Keratinocyte (primary cell): ENCODE data around the gene AGL. TPM values are rescaled to one million over a fixed set of nuclear protein-coding genes. Genes with fewer than 3 reads are reported as not detected.

Experiments
- DNase-seq: peaks from one replicate; pipeline ENCODE4 v3.0.0-alpha.2; 2011; ENCODE audit warnings: low read depth, missing footprints, low spot score
- FAIRE-seq: peaks from 2 replicates; lab custom pipeline; 2011; peaks lifted over from hg19 to GRCh38; lab: Jason Lieb, UNC
- H2AFZ ChIP-seq: 2 replicates; pipeline ENCODE4 v1.6.0; 2012; ENCODE audit warnings: low read length, control low read depth, inconsistent platforms; ENCODE audit not compliant: control insufficient read depth
- H3K27ac ChIP-seq: 2 replicates; pipeline ENCODE4 v1.5.1; 2011; ENCODE audit warnings: low read length; ENCODE audit not compliant: control insufficient read depth, insufficient read depth
- H3K27me3 ChIP-seq: 3 replicates; pipeline ENCODE4 v1.6.0; 2011; ENCODE audit warnings: low read length; ENCODE audit not compliant: control insufficient read depth, insufficient read depth; ENCODE audit errors: extremely low read depth
- H3K36me3 ChIP-seq, 2 experiments: 2 replicates in 1 of 2; 3 replicates in 1 of 2; pipeline ENCODE4 v1.5.1; 2011; ENCODE audit warnings: low read length in 2 of 2, mild to moderate bottlenecking in 1 of 2; ENCODE audit not compliant: control insufficient read depth in 2 of 2, insufficient read depth in 2 of 2; ENCODE audit errors: extremely low read depth in 1 of 2
- H3K4me1 ChIP-seq: 3 replicates; pipeline ENCODE4 v1.5.1; 2011; ENCODE audit warnings: low read length; ENCODE audit not compliant: control insufficient read depth, insufficient read depth; ENCODE audit errors: extremely low read depth
- H3K4me2 ChIP-seq: 3 replicates; pipeline ENCODE4 v1.6.0; 2011; ENCODE audit warnings: low read depth, low read length; ENCODE audit not compliant: control insufficient read depth, insufficient read depth; ENCODE audit errors: extremely low read depth
- H3K4me3 ChIP-seq, 3 experiments: fragments of 200-600 bp in 1 of 3; sonication (generic) in 1 of 3; 2 replicates in 2 of 3; 3 replicates in 1 of 3; pipeline ENCODE4 v1.5.1; 2011 to 2016; ENCODE audit warnings: low read length in 3 of 3, mild to moderate bottlenecking in 3 of 3, control low read depth in 2 of 3, inconsistent platforms in 1 of 3, low read depth in 1 of 3, mixed read lengths in 1 of 3, mixed run types in 1 of 3, moderate library complexity in 1 of 3; ENCODE audit not compliant: control insufficient read depth in 2 of 3, insufficient read depth in 2 of 3; ENCODE audit errors: extremely low read depth in 1 of 3
- H3K79me2 ChIP-seq: 2 replicates; pipeline ENCODE4 v1.6.0; 2012; ENCODE audit warnings: low read length; ENCODE audit not compliant: control insufficient read depth, insufficient read depth
- H3K9ac ChIP-seq: 3 replicates; pipeline ENCODE4 v1.6.0; 2011; ENCODE audit warnings: low read length; ENCODE audit not compliant: control insufficient read depth, insufficient read depth; ENCODE audit errors: extremely low read depth
- H3K9me1 ChIP-seq: 3 replicates; pipeline ENCODE4 v1.6.0; 2011; ENCODE audit warnings: low read length; ENCODE audit not compliant: control insufficient read depth, insufficient read depth; ENCODE audit errors: extremely low read depth
- H3K9me3 ChIP-seq: 2 replicates; pipeline ENCODE4 v1.5.1; 2012; ENCODE audit warnings: low read depth, low read length; ENCODE audit not compliant: control insufficient read depth
- H4K20me1 ChIP-seq: 3 replicates; pipeline ENCODE4 v1.6.0; 2011; ENCODE audit warnings: low read length; ENCODE audit not compliant: control insufficient read depth, insufficient read depth; ENCODE audit errors: extremely low read depth
- CTCF ChIP-seq, 3 experiments: IDR thresholded peaks in 1 of 3; conservative IDR thresholded peaks in 1 of 3; optimal IDR thresholded peaks in 1 of 3; 2 replicates in 2 of 3; 3 replicates in 1 of 3; pipeline versions ENCODE3 to v1.5.1; 2011; ENCODE audit warnings: low read length in 3 of 3, mild to moderate bottlenecking in 3 of 3, moderate library complexity in 2 of 3, control low read depth in 1 of 3, inconsistent platforms in 1 of 3; ENCODE audit not compliant: insufficient read depth in 2 of 3; ENCODE audit errors: extremely low read depth in 1 of 3
- EZH2 ChIP-seq: IDR thresholded peaks from one replicate; pipeline ENCODE4 v1.6.1; 2012; ENCODE audit warnings: inconsistent platforms, mild to moderate bottlenecking, low read length, moderate library complexity
- dilution Hi-C: fragments of 300-500 bp; cut with MboI; formaldehyde crosslinking; loops from one replicate; pipeline ENCODE4 v1.7.0; 2020; ENCODE audit warnings: low sequenced_read_pairs; ENCODE audit not compliant: extremely low pct_ligation_motif_present
- polyA plus RNA-seq, 5 experiments: library from polyadenylated mRNA; depleted of rRNA in 3 of 5; stranded (reverse) in 3 of 5; stranded (forward) in 1 of 5; unstranded in 1 of 5; fragments of >200 nt; gene quantifications; 1 replicate in 1 of 5; 2 replicates in 3 of 5; 3 replicates in 1 of 5; pipeline versions ENCODE4 v1.2.1 to v1.2.3, GENCODE V29; 2011 to 2012; ENCODE audit warnings: missing spikeins in 2 of 5, low read depth in 1 of 5, low replicate concordance in 1 of 5

AGL gene
- polyA plus RNA-seq, 1 donor (not counting 4 experiments of a cell fraction or from before 2014, with no cell fraction given) = 8.2 TPM

GRCh38 chr1:99917214-99917613 lies 67.1 kb downstream of the AGL start:
- no peak for DNase-seq
- dilution Hi-C loops = no loop called here
- Histone ChIP-seq H3K9me3 (no peaks in the 10 kb centered on the region), H3K4me1 (no peaks in the 10 kb centered on the region), H4K20me1 (no peaks in the 10 kb centered on the region), H3K4me2 (no peak overlapping the region), H3K27ac (no peak overlapping the region), H3K79me2 (no peaks in the 10 kb centered on the region), H3K27me3 (no peaks in the 10 kb centered on the region), H3K36me3 (peaks cover 0 to 7% of the 10 kb centered on the region in 2 experiments), H2AFZ (no peak overlapping the region), H3K9me1 (no peaks in the 10 kb centered on the region), H3K9ac (no peak overlapping the region), H3K4me3 (no peak overlapping the region)
- no peak for FAIRE-seq
- no peak for TF ChIP-seq CTCF (optimal IDR thresholded peaks at IDR 0.05 in 1 of 3, IDR thresholded peaks at IDR 0.05 in 1 of 3, conservative IDR thresholded peaks at IDR 0.05 in 1 of 3; ENCODE audit: extremely low read depth in 1 of 3, insufficient read depth in 2 of 3, low read length in 3 of 3)
- no peak for TF ChIP-seq EZH2

GRCh38 chr1:99919220-99919619 lies 69.1 kb downstream of the AGL start:
- Histone ChIP-seq H3K79me2 (no peaks in the 10 kb centered on the region), H3K27ac (no peak overlapping the region), H4K20me1 (no peaks in the 10 kb centered on the region), H3K27me3 (no peaks in the 10 kb centered on the region), H3K36me3 (peaks cover 0 to under 1% of the 10 kb centered on the region in 2 experiments), H3K9me1 (no peaks in the 10 kb centered on the region), H2AFZ (no peak overlapping the region), H3K4me1 (no peaks in the 10 kb centered on the region), H3K4me2 (no peak overlapping the region), H3K9ac (no peak overlapping the region), H3K9me3 (no peaks in the 10 kb centered on the region), H3K4me3 (no peak overlapping the region)
- dilution Hi-C loops = no loop called here
- TF ChIP-seq CTCF (optimal IDR thresholded peaks at IDR 0.05 in 1 of 3, IDR thresholded peaks at IDR 0.05 in 1 of 3, conservative IDR thresholded peaks at IDR 0.05 in 1 of 3; ENCODE audit: extremely low read depth in 1 of 3, insufficient read depth in 2 of 3, low read length in 3 of 3) (no peak), EZH2 (no peak)
- FAIRE-seq (no peak), DNase-seq (no peak)
